Measurements from ENCODE around the gene TSC22D1.

The TSC22D1 gene

DNA sequence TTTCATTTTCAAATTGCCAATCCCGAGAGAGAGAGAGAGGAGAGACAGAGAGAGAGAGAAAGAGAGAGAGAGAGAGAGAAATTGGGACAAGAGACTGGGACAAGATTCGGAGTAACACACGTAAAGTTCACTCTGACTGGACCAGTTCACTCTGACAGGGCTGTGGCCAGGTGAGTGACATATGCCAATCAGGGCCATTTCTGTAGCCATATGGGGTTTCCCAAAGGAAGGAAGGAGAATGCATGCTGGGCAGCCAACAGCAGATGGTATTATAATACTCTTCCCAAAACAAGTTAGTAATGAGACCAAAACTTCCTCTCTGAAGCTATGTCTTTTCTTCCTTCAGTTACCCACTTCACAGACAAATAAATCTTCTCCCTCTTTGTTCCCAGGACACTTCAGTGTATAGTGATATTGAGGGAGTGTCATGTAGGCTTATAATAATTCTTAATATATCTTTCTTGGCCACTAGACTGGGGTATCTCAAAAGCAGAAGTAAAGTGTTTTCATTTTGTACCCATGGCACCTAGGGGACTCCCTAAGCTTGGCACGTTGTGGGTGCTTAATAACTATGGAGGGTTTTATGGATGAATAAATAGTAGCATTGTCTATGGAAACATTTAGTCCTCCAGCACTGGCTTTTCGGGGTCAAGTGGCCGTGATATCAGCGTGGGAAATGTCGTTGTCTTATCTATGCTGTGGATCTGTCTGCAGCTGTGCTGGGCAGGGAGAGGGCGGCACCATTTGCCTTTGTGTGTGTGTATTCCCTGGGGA lies 150.9 kb downstream of the TSC22D1 start:
- DNase-seq, result no peak

DNA sequence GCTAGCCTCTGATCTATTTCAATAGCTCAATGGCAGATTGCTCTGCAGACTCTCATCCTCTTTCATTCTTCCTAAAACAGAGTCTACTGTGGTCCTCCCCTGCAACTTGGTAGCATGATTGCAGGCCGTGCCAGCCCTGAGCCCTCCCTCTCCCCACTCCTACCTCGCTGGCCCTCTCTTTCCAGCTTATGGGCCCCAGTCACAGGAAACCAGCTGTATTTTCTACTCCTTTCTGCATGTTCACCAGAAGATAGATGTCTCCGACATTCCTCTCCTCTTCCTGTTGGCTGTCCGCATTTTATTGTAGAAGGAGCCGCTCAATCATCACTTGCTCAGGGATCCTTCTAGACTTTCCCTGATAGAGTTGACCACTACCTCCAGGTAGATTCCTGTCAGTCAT lies 152.3 kb downstream of the TSC22D1 start:
- DNase-seq, result no peak

DNA sequence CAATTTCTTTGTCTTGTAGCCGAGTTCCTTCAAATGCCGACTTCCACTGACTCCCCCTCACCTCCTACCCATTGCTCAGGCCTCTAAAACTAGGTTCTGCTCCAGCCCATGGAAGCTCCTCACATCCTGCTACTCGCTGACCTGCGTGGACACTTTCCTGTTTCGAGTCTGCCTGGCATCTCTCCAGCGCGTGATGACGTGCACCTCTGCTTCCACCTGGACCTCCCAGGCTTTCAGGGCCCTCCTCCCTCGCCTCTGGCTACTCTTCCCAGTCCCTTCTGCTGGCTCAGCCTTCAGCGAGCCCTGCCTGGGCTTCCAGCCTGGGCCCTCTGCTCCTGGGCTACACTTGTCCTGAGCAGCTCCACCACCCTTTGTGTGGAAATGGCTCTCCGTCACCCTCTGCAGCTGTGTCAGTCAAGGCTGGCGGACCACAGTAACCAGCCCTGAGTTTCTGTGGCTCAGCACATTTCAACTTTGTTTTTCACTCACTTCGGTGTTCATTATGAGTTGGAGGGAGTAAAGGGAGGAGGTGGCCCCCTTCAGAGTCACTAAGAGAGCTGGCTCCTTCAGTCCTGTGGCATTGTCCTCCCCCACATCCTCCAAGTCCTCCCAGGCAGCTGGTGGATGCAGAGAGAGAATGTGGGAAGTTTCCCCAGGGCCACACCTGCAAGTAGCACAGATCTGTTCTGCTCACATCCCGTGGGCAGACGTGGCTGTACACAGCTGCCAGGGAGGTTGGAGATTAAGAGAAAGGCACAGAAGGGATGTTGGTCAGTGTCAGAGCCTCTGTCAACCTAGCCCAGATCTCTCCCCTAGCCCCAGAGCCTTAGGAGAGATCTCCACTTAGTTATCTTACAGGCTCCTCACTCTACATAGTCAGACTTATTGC lies 153.1 kb downstream of the TSC22D1 start:
- DNase-seq, result no peak

DNA sequence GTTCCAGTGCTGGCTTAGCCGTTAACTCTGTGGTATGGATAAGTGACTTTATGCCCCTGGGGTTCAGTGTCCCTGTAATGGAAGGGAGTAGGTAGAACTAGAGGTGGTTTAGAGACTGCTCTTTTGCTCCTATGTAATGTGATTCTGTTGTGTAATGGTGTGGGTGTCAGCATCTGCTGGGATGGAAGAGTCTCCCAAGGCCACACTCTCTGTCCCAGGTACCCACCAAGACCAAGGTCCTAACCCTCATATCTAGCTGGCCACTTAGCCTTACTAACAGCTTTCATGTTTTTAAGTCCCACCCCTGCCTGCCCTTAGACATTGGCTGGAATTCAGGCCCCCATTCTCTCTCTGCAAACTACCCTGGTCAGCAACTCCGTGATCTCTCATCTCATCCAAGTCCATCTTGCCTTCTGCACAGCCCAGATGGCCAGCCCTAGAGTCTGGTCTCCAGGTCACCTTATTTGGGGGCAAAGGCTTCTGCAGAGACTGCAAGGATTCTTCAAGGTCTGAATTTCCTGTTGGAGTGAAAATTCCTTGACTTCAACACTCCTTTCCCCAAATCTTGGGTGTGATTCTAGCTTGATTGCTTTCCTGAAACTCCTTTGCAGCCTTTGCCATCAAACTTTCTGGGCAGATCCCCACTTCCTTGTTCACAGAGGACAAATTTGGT lies 154.1 kb downstream of the TSC22D1 start:
- DNase-seq, result no peak

DNA sequence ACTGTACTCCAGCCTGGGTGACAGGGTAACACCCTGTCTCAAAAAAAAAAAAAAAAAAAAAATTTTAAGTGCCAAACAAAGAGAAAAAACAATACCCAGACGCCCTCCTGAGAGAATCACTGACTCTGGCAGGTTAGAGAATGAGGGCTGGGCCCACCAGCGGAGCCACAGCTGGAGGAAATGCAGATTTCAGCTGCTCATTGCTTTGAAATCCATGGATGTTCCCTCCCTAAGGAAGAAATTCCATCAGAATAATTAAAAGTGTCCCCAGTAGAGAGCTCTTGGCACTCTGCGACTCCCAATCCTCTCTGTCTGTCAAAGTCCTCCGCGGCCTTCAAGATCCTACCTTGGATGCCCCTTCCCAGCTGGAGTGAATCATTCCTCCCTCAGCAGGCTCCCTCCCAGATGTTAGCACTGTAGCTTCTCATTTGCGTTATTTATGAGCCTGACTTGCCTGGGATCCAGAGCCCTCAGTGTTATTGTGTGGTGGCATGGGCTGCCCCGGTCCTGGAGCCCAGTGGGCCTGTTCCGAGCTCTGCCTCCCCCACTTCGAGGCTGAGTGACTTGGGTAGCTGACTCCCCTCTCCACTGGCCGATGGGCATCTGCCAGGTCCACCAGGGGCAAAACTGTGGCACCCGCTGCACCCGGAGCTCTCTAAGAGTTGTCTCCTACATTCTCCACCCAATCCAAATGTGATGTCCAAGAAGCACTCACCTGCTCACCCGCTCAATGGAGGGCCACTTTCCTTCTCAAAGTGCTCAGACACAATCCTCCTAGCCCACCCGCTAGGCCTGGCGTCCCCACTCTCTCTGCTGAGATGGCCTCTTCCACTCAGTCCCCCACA lies 155.5 kb downstream of the TSC22D1 start:
- DNase-seq, result peak; percentile 11

DNA sequence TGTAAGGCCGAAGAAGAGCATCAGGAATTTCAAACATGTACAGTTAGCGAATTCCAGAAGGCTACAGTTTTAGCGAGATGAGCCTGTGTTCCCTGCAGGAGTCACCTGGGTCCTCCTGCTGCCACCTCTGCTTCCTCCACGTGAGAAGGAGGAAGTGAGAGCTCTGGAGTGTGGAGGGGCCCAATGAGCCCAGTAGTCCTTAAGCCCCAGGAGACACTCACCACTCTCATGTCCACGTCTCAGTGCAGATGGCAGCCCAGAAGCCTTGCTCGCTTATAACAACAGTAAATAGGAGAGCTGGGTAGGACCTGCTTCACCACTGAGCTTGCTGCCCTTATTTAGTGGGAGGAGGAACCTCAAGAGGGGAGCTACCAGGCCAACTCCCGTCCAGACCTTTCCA lies 158.3 kb downstream of the TSC22D1 start:
- DNase-seq, result no peak

DNA sequence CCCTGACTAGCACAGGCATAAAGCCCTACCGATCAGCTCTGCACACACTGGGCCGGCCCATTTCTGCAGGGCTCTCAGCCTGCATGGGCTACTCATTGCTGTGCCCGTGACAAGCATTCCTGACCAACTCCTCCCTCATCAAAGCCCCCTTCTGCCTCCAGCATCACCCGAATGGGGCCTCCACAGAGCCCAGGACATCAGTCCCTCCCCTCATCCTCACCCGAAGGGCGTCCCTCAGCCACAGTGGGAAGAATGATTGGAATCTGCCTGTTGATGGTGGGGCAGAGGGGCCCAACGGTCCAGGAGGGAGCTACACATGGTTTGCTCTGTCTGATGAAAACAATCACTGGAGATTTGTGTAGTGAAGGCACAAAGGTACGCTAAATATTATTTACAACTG lies 158.7 kb downstream of the TSC22D1 start:
- DNase-seq, result peak; percentile 11

DNA sequence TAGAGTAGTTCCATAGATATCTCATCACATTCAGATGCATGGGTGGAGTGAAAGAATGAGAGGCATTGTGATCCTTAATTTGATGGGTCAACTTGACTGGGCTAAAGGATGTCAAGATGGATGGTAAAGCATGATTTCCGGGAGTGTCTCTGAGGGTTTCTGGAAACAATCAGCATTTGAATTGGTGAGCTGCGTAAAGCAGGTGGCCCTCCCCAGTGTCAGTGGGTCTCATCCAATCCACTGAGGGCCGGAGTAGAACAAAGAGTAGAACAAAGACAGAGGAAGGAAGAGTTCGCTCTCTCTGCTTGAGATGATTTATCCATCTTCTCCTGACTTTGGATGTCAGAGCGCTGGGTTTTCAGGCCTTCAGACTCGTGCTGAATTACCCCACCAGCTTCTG lies 159.4 kb downstream of the TSC22D1 start:
- no peak for DNase-seq

DNA sequence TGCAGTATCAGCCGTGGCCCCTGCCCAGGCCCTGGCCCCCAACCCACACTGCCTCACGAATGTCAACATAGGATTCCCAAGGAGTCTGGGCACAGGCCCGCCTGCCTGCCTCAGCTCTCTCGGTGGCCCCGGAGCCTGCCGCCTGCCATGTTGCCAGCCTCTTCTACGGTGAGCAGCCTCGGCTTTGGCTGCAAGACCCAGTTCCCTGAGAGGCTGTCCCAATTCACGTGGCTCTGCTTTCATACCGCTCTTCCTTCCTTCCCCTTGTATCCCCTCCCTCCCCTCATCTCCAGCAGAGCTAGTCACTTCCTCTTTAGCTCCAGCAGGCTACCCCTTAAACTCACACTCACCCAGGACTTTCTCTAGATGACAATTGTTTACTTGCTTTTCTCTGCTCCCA lies 159.8 kb downstream of the TSC22D1 start:
- no peak for DNase-seq

DNA sequence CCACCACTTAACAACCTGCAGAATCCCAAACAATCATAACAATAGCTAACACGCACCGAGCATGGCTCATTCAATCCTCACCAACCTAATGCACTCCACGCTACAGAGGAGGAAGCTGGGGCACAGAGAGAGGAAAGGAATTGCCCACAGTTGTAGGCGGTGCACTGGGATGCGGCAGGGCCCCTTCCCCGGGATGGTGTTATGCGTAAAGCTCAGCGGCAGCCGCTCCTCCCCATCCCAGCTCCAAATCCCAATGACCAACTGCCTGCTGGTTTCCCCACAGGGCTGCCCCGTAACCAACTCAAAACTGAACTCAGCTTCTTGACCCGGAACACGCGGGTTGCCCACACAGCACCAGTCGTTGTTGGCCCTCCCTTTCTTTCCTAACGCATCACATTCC lies 160.3 kb downstream of the TSC22D1 start:
- DNase-seq, result no peak

DNA sequence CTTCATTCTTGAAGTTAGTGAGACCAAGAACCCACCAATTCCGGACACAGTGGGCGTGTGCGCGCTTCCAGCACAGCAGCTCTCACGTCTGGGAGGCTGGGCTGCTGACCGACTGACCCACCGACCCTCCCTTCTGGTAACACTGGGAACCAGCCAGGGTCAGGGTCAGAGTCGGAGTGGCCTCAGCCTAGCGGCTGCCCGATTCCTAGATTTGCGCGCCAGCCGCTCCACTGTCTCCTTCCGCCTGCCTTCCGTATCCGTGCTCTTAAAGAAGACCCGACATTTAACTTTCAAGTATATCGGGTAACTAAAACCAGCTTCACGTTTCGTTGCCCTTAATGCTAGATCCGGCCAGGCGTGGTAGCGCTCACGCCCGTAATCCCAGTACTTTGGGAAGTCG lies 161.4 kb downstream of the TSC22D1 start:
- DNase-seq, result no peak

DNA sequence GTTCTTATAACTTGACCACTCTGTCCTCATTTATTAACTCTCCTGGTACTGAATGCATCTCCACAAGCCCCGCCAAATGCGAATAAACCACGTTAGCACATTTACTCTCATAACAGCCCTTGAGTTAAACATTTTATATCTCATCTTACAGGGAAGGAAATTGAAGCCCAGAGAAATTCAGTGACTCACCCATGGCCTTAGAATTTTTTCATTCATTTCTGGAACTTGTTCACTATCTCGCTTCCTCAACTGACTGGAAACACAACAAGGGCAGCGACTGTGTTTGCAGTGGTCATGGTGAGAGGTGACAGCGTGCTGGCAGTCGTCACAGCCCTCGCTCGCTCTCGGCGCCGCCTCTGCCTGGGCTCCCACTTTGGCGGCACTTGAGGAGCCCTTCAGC lies 163.0 kb downstream of the TSC22D1 start:
- no peak for DNase-seq

DNA sequence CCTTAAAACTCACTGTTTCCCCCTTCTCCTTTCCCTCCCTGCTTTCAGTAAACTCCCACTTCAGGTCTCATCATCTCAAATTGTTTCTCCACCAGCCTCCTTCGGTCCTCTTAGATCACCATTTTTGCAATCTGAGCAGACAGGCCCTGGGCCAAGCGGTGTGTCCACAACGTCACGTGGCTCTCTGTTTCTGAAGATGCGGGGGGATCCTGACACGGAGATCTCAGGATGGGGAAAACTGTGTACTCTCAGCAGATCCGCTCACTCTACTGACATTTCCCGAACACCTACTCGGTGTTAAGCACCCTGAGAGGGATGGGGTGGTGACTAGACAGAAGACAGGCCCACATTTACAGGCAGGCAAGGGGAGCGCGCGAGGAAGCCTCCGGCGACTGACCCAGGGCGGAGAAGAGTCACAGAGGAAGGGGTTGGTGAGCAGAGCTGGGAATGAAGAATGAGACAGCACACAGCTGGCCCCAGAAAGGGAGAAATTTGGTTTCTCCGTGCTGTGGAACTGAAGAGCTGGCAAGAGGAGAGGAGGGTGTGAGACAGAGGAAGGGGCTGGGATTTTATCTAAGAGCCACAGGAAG lies 163.7 kb downstream of the TSC22D1 start:
- no peak for DNase-seq

DNA sequence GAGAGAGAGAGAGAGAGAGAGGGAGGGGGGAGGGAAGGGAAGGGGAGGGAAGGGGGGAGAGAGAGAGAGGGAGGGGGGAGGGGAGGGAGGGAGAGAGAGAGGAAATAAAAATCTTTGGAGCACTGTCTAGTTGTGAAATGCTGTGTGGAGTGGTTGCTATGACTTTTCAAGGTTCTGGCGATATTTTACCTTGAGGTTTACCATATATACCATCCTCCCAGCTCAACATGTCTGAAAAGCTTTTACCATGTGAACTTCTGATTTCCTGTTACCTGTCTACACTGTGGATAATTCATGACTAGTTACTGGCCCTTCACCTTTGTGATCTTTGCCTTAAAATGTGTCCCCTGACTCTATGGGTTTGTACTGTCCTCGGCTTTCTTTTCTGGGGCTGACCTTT lies 164.3 kb downstream of the TSC22D1 start:
- no peak for DNase-seq

DNA sequence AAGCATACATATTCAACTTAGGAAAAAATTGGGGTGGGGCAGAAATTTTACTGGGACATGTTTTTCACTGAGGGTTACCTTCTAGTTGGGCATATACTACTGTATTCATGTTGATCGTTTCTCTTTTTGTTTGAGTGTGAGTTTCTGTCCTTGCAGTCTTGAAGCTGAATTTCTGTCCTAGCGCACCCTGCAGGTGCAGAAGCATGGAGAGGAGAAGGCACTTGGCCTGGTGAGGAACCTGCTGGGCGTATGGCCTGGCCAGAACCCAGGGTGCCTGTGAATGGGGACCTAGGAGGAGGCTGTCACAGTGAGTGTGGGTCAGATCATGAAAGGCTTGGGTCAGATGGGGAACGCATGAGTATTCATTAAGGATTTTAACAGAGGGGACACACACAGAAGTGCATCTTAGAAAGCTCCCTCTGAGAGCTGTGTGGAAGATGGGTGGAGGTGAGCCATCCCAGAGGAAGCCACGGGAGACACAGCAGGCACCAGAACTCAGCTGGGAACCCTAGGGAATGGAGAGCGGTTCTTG lies 165.7 kb downstream of the TSC22D1 start:
- no peak for DNase-seq

DNA sequence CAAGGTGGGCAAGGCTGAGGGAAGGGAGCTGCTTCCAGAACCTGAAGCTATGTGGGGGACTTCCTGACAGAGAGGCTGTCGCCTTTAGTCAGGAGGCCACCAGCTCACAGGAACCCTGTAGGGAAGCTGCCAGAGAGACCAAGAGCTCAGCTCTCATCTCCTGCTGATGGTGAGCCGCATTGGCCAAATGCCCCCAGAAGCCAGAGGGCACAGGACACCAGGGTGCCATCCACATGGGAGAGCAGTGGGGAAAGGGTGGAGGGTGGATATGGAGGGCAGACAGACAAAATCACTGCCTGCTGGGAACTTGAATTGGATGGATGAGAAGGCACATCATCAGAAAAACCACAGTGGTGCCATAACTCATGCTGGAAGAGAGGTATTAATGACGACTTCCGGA lies 166.5 kb downstream of the TSC22D1 start:
- no peak for DNase-seq

DNA sequence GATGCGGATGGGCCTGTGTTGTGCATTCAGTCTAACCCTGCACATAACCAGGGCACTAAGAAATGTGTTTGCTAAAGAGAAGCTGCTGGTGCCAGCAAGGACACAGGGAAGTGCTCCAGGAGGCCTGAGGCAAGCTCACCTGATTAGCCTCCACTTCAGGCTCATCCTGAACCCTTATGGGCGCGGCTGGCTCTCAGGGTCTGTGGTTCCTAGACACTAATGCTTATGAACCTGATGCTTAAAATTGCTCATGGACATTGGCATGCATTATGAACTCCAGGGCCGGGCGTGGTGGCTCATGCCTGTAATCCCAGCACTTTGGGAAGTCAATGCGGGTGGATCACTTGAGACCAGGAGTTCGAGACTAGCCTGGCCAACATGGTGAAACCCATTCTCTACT lies 168.2 kb downstream of the TSC22D1 start:
- DNase-seq, result no peak

DNA sequence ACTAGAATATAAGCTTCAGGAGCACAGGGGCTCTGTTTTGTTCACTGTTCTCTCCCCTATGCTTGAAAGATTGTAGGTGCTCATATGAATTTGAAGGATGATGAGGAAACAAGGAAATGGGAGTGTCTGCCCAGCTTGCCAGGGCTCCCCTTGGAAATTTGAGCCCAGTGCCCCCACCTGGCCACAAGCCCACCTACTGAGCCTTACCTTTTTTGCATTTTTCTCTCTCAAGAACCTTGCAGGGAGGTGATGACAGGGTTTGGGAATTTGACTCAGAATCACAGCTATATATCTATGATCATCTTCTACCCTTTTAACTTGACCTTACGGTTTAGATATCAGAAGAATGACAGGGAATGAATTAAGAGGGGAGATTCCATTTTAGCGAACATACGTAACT lies 168.8 kb downstream of the TSC22D1 start:
- no peak for DNase-seq

DNA sequence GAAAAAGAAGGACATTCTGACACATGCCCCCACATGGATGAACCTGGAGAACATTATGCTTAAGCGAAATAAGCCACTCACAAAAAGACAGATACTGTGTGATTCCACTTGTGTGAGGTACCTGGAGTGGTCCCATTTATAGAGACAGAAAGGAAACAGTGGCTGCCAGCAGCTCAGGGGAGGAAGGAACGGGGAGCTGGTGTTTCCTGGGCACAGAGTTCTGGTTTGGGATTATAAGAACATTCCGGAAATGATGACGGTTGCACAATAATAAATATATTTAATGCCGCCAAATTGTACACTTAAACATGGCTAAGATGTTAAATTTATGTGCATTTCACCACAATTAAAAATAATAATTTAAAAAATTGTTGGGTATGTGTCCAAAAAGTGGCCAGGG lies 169.5 kb downstream of the TSC22D1 start:
- DNase-seq, result no peak

DNA sequence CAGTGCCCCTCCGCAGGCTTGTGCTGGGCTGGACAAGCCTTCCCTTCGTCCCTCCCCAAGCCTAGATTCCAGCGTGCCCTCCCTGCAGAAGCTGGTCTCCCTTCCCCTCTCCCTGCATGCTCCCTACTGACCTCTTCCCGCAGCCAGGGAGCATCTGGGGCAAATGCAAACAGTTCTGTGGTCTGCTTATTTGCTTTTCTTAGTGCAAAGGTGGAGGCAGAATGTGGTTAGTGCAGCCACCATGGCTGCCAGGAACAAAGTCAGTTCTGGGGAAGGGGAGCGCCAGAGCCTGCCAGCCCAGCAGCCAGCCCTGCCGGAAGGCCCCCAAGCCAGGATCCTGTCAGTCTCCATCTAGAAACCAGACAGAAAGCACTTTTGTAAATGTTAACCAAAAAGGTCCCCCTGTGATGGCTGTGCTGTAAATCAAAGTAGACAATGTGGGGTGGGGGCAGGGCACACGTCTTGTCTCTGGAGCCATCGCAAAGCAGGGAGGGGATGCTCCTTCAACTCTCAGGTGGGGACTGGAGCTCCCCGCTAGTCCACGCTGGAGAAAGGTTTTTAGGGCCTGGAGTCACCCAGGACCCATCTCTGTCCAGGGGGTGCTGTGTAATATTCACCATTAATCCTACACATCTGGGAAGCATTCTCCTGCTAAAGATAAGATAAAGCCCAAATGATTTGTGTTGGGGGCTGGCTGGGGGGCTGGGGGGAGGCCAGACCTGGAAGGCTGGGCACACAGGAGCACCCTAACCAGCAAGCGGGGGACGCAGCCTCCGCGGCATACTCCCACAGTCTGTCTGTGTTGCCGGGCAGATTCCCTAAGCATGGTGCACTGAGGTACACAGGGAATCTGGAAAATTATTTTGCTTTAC lies 171.6 kb downstream of the TSC22D1 start:
- no peak for DNase-seq
